Vagina (tissue), 2 donors: ENCODE data around the gene CSF1R.

Source experiments
- CTCF ChIP-seq, 3 experiments: fragments of 450-650 bp in 2 of 3; fragments of 200-600 bp in 1 of 3; sonication (generic) in 1 of 3; IDR thresholded peaks; one replicate each; pipeline ENCODE4 v1.5.1; 2017 to 2019; ENCODE audit warnings: antibody characterized with exemption in 3 of 3, mild to moderate bottlenecking in 2 of 3, moderate library complexity in 2 of 3
- POLR2A ChIP-seq, 2 donors: fragments of 450-650 bp; IDR thresholded peaks; one replicate each; pipeline ENCODE4 v1.6.1; 2017; ENCODE audit warnings: antibody characterized with exemption in 2 of 2, mild to moderate bottlenecking in 2 of 2, moderate library complexity in 2 of 2
- POLR2AphosphoS5 ChIP-seq, 2 donors: sonication (generic); formaldehyde crosslinking; IDR thresholded peaks; one replicate each; pipeline ENCODE4 v1.9.0; 2017; ENCODE audit warnings: antibody characterized with exemption in 2 of 2, mild to moderate bottlenecking in 2 of 2, low read depth in 1 of 2; ENCODE audit not compliant: insufficient read depth in 1 of 2

DNA sequence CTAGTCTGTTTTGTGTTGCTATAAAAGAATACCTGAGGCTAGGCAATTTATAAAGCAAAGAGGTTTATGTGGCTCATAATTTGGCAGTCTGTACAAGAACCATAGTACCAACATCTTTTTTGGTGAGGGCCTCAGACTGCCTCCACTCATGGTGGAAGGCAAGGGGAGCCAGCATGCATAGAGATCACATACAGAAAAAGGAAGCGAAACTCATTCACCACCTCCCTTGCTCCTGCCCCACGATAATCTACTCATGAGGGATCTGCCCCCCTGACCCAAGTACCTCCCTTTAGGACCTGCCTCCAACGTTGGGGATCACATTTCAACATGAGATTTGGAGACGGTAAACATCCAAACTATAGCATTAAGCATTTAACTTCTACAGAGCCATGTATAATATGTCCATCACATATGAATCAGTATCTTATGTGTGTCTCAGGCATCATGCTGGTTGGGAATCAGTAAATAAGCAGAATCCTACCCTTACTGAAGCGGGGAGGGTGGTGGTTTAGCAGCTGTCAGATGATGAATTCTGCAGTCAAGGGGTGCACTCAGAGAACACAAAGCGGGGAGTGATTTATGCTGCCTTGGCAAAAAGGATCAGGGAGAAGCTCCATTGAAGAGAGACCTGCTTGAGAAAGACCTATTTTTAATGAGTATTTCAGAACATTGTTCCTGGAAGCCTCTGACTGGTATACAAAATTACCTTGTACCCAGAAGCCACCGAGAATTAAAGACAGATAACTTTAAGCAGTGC, 51.0 kb downstream of the CSF1R start:
- TF ChIP-seq CTCF (IDR thresholded peaks at IDR 0.05) (no peak), POLR2A (IDR thresholded peaks at IDR 0.05) (no peak), POLR2AphosphoS5 (IDR thresholded peaks at IDR 0.05; ENCODE audit: insufficient read depth in 1 of 2, low read depth in 1 of 2) (no peak)
